OCI-LY7 (cell line): Measurements from ENCODE around the gene NFIX. TPM values are rescaled to one million over a fixed set of nuclear protein-coding genes. Genes with fewer than 3 reads are reported as not detected.

Experiments used
- BruUV-seq: library from RNA; stranded (reverse); fragments of 400-500 nt; replicated peaks from 2 replicates; lab custom pipeline; 2021; lab: Mats Ljungman, UMichigan
- CTCF ChIA-PET: fragments of 300-600 bp; sonication (Branson Sonifier 250); formaldehyde crosslinking; loops from one replicate; lab custom pipeline; 2022; ENCODE audit warnings: antibody characterized with exemption; ENCODE audit not compliant: unreplicated experiment; lab: Charles Lee
- POLR2A ChIA-PET: fragments of 300-600 bp; sonication (Branson Sonifier 250); formaldehyde crosslinking; loops from one replicate; lab custom pipeline; 2022; ENCODE audit warnings: antibody characterized with exemption; lab: Charles Lee
- DNase-seq: peaks from one replicate; pipeline ENCODE4 v3.0.0-alpha.2; 2015; ENCODE audit warnings: low spot score
- H2AFZ ChIP-seq: fragments of 200-600 bp; sonication (generic), shearing (Covaris generic); 2 replicates; pipeline ENCODE4 v1.6.1; 2014; ENCODE audit warnings: mild to moderate bottlenecking, antibody characterized with exemption, low read length, moderate library complexity
- H3K27ac ChIP-seq: fragments of 200-600 bp; sonication (generic); 2 replicates; pipeline ENCODE4 v1.5.1; 2014; ENCODE audit warnings: mixed run types, low read depth, mild to moderate bottlenecking, moderate library complexity, low read length, inconsistent platforms; ENCODE audit not compliant: poor library complexity, severe bottlenecking
- H3K36me3 ChIP-seq: fragments of 200-600 bp; sonication (generic); 2 replicates; pipeline ENCODE4 v1.6.1; 2014; ENCODE audit warnings: mild to moderate bottlenecking, antibody characterized with exemption, low read length, moderate library complexity, mixed read lengths; ENCODE audit not compliant: insufficient read depth
- H3K4me1 ChIP-seq: fragments of 200-600 bp; sonication (generic); 2 replicates; pipeline ENCODE4 v1.5.1; 2014; ENCODE audit warnings: mild to moderate bottlenecking, low read length; ENCODE audit not compliant: insufficient read depth, poor library complexity, severe bottlenecking
- H3K4me2 ChIP-seq: fragments of 200-600 bp; sonication (generic); 2 replicates; pipeline ENCODE4 v1.6.1; 2014; ENCODE audit warnings: mild to moderate bottlenecking, low read length
- H3K4me3 ChIP-seq: fragments of 200-600 bp; sonication (generic); 2 replicates; pipeline ENCODE4 v1.5.1; 2014; ENCODE audit warnings: mild to moderate bottlenecking, low read depth, low read length; ENCODE audit not compliant: poor library complexity, severe bottlenecking
- H3K79me2 ChIP-seq: fragments of 200-600 bp; sonication (generic); 2 replicates; pipeline ENCODE4 v1.6.1; 2016; ENCODE audit warnings: low read depth, mild to moderate bottlenecking, low read length, moderate library complexity, mixed read lengths; ENCODE audit not compliant: insufficient read depth
- H3K9me2 ChIP-seq: fragments of 200-600 bp; sonication (generic); 2 replicates; pipeline ENCODE4 v1.6.1; 2016; ENCODE audit warnings: mild to moderate bottlenecking, low read length, mixed read lengths; ENCODE audit not compliant: insufficient read depth
- H3K9me3 ChIP-seq: fragments of 200-600 bp; sonication (generic); 2 replicates; pipeline ENCODE4 v1.6.1; 2014; ENCODE audit warnings: mild to moderate bottlenecking, mixed run types, low read length, mixed read lengths
- H4K20me1 ChIP-seq: fragments of 200-600 bp; sonication (generic); 2 replicates; pipeline ENCODE4 v1.6.1; 2014; ENCODE audit warnings: mild to moderate bottlenecking, antibody characterized with exemption, low read length, moderate library complexity, mixed read lengths; ENCODE audit not compliant: insufficient read depth
- CTCF ChIP-seq: fragments of 200-600 bp; sonication (generic); conservative IDR thresholded peaks from 2 replicates; pipeline ENCODE4 v1.5.1; 2014; ENCODE audit warnings: mild to moderate bottlenecking, antibody characterized with exemption, low read length, moderate library complexity, mixed read lengths
- EZH2phosphoT487 ChIP-seq: fragments of 200-600 bp; sonication (generic); IDR thresholded peaks from 2 replicates; pipeline ENCODE4 v1.6.1; 2018; ENCODE audit warnings: low read depth, borderline replicate concordance, mild to moderate bottlenecking, mixed run types, antibody characterized with exemption, low read length, moderate library complexity, mixed read lengths
- intact Hi-C: fragments of 100-400 bp; cut with micrococcal nuclease; formaldehyde crosslinking; loops from one replicate; pipeline ENCODE4 v1.10.0; 2022; ENCODE audit not compliant: unreplicated experiment
- total RNA-seq, 2 experiments: library from RNA; depleted of rRNA in 1 of 2; stranded (reverse); fragments of >200 nt in 1 of 2; shearing (Covaris generic) in 1 of 2; gene quantifications; 2 replicates each; pipeline ENCODE4 v1.2.3, GENCODE V29; 2014 to 2022

NFIX gene
- total RNA-seq, 2 experiments from 2014 or later, result 0.16 to 0.72 TPM

- H3K9me2 ChIP-seq, result no peaks in the 10 kb centered on the region
- no peaks in the 10 kb centered on the region for H3K36me3 ChIP-seq
- H3K4me3 ChIP-seq, result no peak overlapping the region
- H3K27ac ChIP-seq, result no peak overlapping the region
- ChIA-PET POLR2A (interaction anchor here (0.5 kb wide), 1 partner anchor 148 kb away, joined by 3 read pairs; no protein-coding TSS in a partner anchor), CTCF (interaction anchor here (0.5 kb wide), 1 partner anchor 97 kb away, joined by 3 read pairs; no protein-coding TSS in a partner anchor)
- no peaks in the 10 kb centered on the region for H3K79me2 ChIP-seq
- TF ChIP-seq CTCF (peak; percentile 74), EZH2phosphoT487 (no peak)
- intact Hi-C loops, result no loop called here
- no peak overlapping the region for H2AFZ ChIP-seq
- no peaks in the 10 kb centered on the region for H3K9me3 ChIP-seq
- peak; percentile 62 for DNase-seq
- H3K4me2 ChIP-seq, result no peak overlapping the region
- peaks cover 6% of the 10 kb centered on the region for H3K4me1 ChIP-seq
- H4K20me1 ChIP-seq, result no peaks in the 10 kb centered on the region
- BruUV-seq, result no TSS peak
These were observed 94.0 kb downstream of the NFIX start for GRCh38 chr19:13089139-13089856.

GRCh38 chr19:13089857-13090507, 94.7 kb downstream of the NFIX start:
- POLR2A ChIA-PET, result no interaction called here

More at GRCh38 chr19:13089857-13090507, 94.7 kb downstream of the NFIX start:
- H3K79me2 ChIP-seq, result no peaks in the 10 kb centered on the region
- H4K20me1 ChIP-seq, result no peaks in the 10 kb centered on the region
- H3K4me2 ChIP-seq, result no peak overlapping the region
- DNase-seq, result no peak
- H3K9me2 ChIP-seq, result no peaks in the 10 kb centered on the region
- H3K27ac ChIP-seq, result no peak overlapping the region
- peaks cover 13% of the 10 kb centered on the region for H3K4me1 ChIP-seq
- intact Hi-C loops, result loop anchor here (5.0 kb wide), 1 partner anchor 58 kb away; no protein-coding TSS in a partner anchor
- H3K36me3 ChIP-seq, result no peaks in the 10 kb centered on the region
- no TSS peak for BruUV-seq
- no peak overlapping the region for H3K4me3 ChIP-seq
- TF ChIP-seq CTCF (no peak), EZH2phosphoT487 (no peak)
- no peaks in the 10 kb centered on the region for H3K9me3 ChIP-seq
- no peak overlapping the region for H2AFZ ChIP-seq
- CTCF ChIA-PET, result interaction anchor here (0.5 kb wide), 1 partner anchor 97 kb away, joined by 3 read pairs; no protein-coding TSS in a partner anchor
